GM12878 (cell line): Measurements from ENCODE around the gene ASB3. TPM values are rescaled to one million over a fixed set of nuclear protein-coding genes. Genes with fewer than 3 reads are reported as not detected.

Source experiments
- ATAC-seq: fragments of 200-7000 bp; cut with Tn5 transposase; 3 replicates; pipeline ENCODE4 v1.9.1; 2020; ENCODE audit warnings: mild to moderate bottlenecking, moderate library complexity
- BruUV-seq: library from RNA; stranded (reverse); fragments of 400-500 nt; replicated peaks from 2 replicates; lab custom pipeline; 2021; lab: Mats Ljungman, UMichigan
- CTCF ChIA-PET: fragments of 300-600 bp; sonication (Branson Sonifier 250); formaldehyde crosslinking; extraction: SDS; loops from one replicate; lab custom pipeline; 2021; ENCODE audit warnings: inconsistent platforms; lab: Yijun Ruan, JAX
- POLR2A ChIA-PET: fragments of 350-600 bp; formaldehyde crosslinking; extraction: SDS; loops from one replicate; lab custom pipeline; 2021; ENCODE audit warnings: inconsistent platforms; lab: Charles Lee
- RAD21 ChIA-PET: fragments of 300-600 bp; sonication (Branson Sonifier 250); formaldehyde crosslinking; loops from one replicate; lab custom pipeline; 2023; ENCODE audit warnings: antibody characterized with exemption; ENCODE audit not compliant: unreplicated experiment; lab: Charles Lee
- SMC1A ChIA-PET: fragments of 300-600 bp; sonication (Branson Sonifier 250); formaldehyde crosslinking; loops from one replicate; lab custom pipeline; 2023; ENCODE audit not compliant: unreplicated experiment, uncharacterized antibody; lab: Charles Lee
- DNase-seq: peaks from one replicate; pipeline ENCODE4 v3.0.0-alpha.2; 2011; ENCODE audit warnings: low read depth, low spot score
- FAIRE-seq: peaks from 3 replicates; lab custom pipeline; 2011; peaks lifted over from hg19 to GRCh38; lab: Jason Lieb, UNC
- H2AFZ ChIP-seq: 2 replicates; pipeline ENCODE4 v1.6.0; 2011; ENCODE audit warnings: low read depth, low read length, control low read depth; ENCODE audit not compliant: control insufficient read depth
- H3K27ac ChIP-seq: 2 replicates; pipeline ENCODE4 v1.5.1; 2011; ENCODE audit warnings: control low read depth; ENCODE audit not compliant: control insufficient read depth, insufficient read depth
- H3K27me3 ChIP-seq, 2 experiments: replicated peaks in 1 of 2; 2 replicates each; pipeline versions ENCODE4 v1.6.0 to v1.6.1; 2011; ENCODE audit warnings: low read length in 1 of 2; ENCODE audit not compliant: control insufficient read depth in 2 of 2, insufficient read depth in 2 of 2
- H3K36me3 ChIP-seq, 2 experiments: 2 replicates each; pipeline ENCODE4 v1.5.1; 2011; ENCODE audit warnings: low read length in 1 of 2; ENCODE audit not compliant: control insufficient read depth in 2 of 2, insufficient read depth in 2 of 2
- H3K4me1 ChIP-seq: 2 replicates; pipeline ENCODE4 v1.6.1; 2011; ENCODE audit warnings: mild to moderate bottlenecking, low read length, moderate library complexity, mixed read lengths; ENCODE audit not compliant: control insufficient read depth, insufficient read depth
- H3K4me2 ChIP-seq: 2 replicates; pipeline ENCODE4 v1.6.0; 2011; ENCODE audit warnings: control low read depth; ENCODE audit not compliant: control insufficient read depth, insufficient read depth
- H3K4me3 ChIP-seq: fragments of 200-600 bp; sonication (generic); 2 replicates; pipeline ENCODE4 v1.5.1; 2016
- H3K79me2 ChIP-seq: 2 replicates; pipeline ENCODE4 v1.6.0; 2011; ENCODE audit warnings: low read length; ENCODE audit not compliant: control insufficient read depth, insufficient read depth
- H3K9ac ChIP-seq: 2 replicates; pipeline ENCODE4 v1.8.0; 2011; ENCODE audit warnings: low read length, control low read depth, mixed read lengths; ENCODE audit not compliant: control insufficient read depth, insufficient read depth
- H3K9me3 ChIP-seq: replicated peaks from 3 replicates; pipeline ENCODE4 v1.5.1; 2011; ENCODE audit warnings: mild to moderate bottlenecking, low read length; ENCODE audit not compliant: control insufficient read depth, insufficient read depth
- H4K20me1 ChIP-seq: 2 replicates; pipeline ENCODE4 v1.6.0; 2011; ENCODE audit not compliant: control insufficient read depth, insufficient read depth
- CHD1 ChIP-seq: IDR thresholded peaks from 2 replicates; pipeline ENCODE4 v1.6.1; 2012; ENCODE audit warnings: low read depth, low read length, improper control_type of control experiment
- ETV6 ChIP-seq, 2 experiments: fragments of 450-650 bp in 1 of 2; IDR thresholded peaks in 1 of 2; conservative IDR thresholded peaks in 1 of 2; 2 replicates each; pipeline ENCODE4 v1.6.1; 2014; ENCODE audit warnings: antibody characterized with exemption in 1 of 2, borderline replicate concordance in 1 of 2, low read depth in 1 of 2, mild to moderate bottlenecking in 1 of 2, moderate library complexity in 1 of 2
- HDGF ChIP-seq: fragments of 450-650 bp; IDR thresholded peaks from 2 replicates; pipeline ENCODE4 v1.6.1; 2016; ENCODE audit warnings: antibody characterized with exemption
- HSF1 ChIP-seq: fragments of 150-350 bp; IDR thresholded peaks from 2 replicates; pipeline ENCODE4 v1.6.1; 2014; ENCODE audit warnings: mild to moderate bottlenecking, low read depth, low read length
- NKRF ChIP-seq: fragments of 450-650 bp; conservative IDR thresholded peaks from 2 replicates; pipeline ENCODE4 v1.6.1; 2017; ENCODE audit warnings: mild to moderate bottlenecking, moderate library complexity
- PAX5 ChIP-seq: IDR thresholded peaks from 2 replicates; pipeline ENCODE4 v1.6.1; 2011; ENCODE audit warnings: low read depth, low read length, borderline replicate concordance
- PAX8 ChIP-seq: fragments of 450-650 bp; IDR thresholded peaks from 2 replicates; pipeline ENCODE4 v1.6.1; 2017; ENCODE audit warnings: mild to moderate bottlenecking, moderate library complexity
- PML ChIP-seq: IDR thresholded peaks from 2 replicates; pipeline ENCODE4 v1.6.1; 2012; ENCODE audit warnings: low read length, inconsistent platforms
- RAD21 ChIP-seq: IDR thresholded peaks from 2 replicates; pipeline ENCODE4 v1.6.1; 2011; ENCODE audit warnings: mild to moderate bottlenecking, low read depth, low read length, moderate library complexity; ENCODE audit not compliant: insufficient read depth
- RELB ChIP-seq: fragments of 450-650 bp; IDR thresholded peaks from 2 replicates; pipeline ENCODE4 v1.6.1; 2017; ENCODE audit warnings: low read depth, mild to moderate bottlenecking, moderate library complexity
- REST ChIP-seq: IDR thresholded peaks from 2 replicates; pipeline ENCODE4 v1.6.1; 2012; ENCODE audit warnings: mild to moderate bottlenecking, low read depth, low read length
- YY1 ChIP-seq: IDR thresholded peaks from 2 replicates; pipeline ENCODE4 v1.6.1; 2011; ENCODE audit warnings: low read depth, mild to moderate bottlenecking, low read length
- ZBED1 ChIP-seq: IDR thresholded peaks from 2 replicates; pipeline ENCODE4 v1.6.1; 2016; ENCODE audit warnings: borderline replicate concordance
- ZNF207 ChIP-seq: fragments of 450-650 bp; IDR thresholded peaks from 2 replicates; pipeline ENCODE4 v1.6.1; 2014; ENCODE audit warnings: antibody characterized with exemption, mild to moderate bottlenecking, borderline replicate concordance
- ZNF24 ChIP-seq: fragments of 450-650 bp; IDR thresholded peaks from 2 replicates; pipeline ENCODE4 v1.6.1; 2017; ENCODE audit warnings: antibody characterized with exemption, mild to moderate bottlenecking
- WGBS: methylation state at CpG from one replicate; pipeline ENCODE4 v1.1.6; 2016; ENCODE audit warnings: low lambda C conversion rate; ENCODE audit not compliant: insufficient replicate concordance, insufficient coverage; ENCODE audit errors: missing lambda C conversion rate; 5-methylcytosine and 5-hydroxymethylcytosine counted together
- in situ Hi-C: fragments of 300-500 bp; cut with MboI; formaldehyde crosslinking; loops from 9 replicates; pipeline ENCODE4 v1.14.3; 2018; ENCODE audit warnings: mixed read lengths
- intact Hi-C: fragments of 100-400 bp; cut with micrococcal nuclease; formaldehyde crosslinking; loops from one replicate; pipeline ENCODE4 v1.14.2; 2022; ENCODE audit not compliant: unreplicated experiment
- polyA plus RNA-seq, 11 experiments: library from polyadenylated mRNA; depleted of rRNA in 4 of 11; unstranded in 6 of 11; stranded (reverse) in 5 of 11; fragments of >200 nt; fragmentation: Nextera tagmentation in 4 of 11; fragmentation: Illumina TruSeq in 1 of 11; extraction: Ambion mirVana in 4 of 11; extraction: Trizol in 1 of 11; gene quantifications; 1 replicate in 1 of 11; 2 replicates in 10 of 11; pipeline versions ENCODE4 v1.2.1 to v1.2.3, GENCODE V29; 2011 to 2016; ENCODE audit warnings: inconsistent platforms in 2 of 11, missing spikeins in 2 of 11, low read depth in 1 of 11
- total RNA-seq, 4 experiments: library from RNA; depleted of rRNA in 3 of 4; stranded (reverse); fragments of >200 nt in 3 of 4; fragmentation: Illumina TruSeq in 1 of 4; extraction: Trizol in 1 of 4; gene quantifications; 2 replicates each; pipeline versions ENCODE4 v1.2.1 to v1.2.3, GENCODE V29; 2013 to 2021

The ASB3 gene
- total and polyA plus RNA-seq, 10 of the 15 experiments (the other 5 are each of a cell fraction or from before 2014, with no cell fraction given): 16.4 to 30.9 (median 22.6) TPM

- no peaks in the 10 kb centered on the region for H3K79me2 ChIP-seq
- FAIRE-seq (no peak), ATAC-seq (no peak), DNase-seq (no peak)
- ChIA-PET RAD21 (no interaction called here), SMC1A (interaction anchor here (0.5 kb wide), 1 partner anchor 22 kb away, joined by 5 read pairs; no protein-coding TSS in a partner anchor), POLR2A (no interaction called here), CTCF (no interaction called here)
- in situ Hi-C loops (no loop called here), intact Hi-C loops (no loop called here)
- H3K9ac ChIP-seq: no peak overlapping the region
- H3K9me3 ChIP-seq: no peaks in the 10 kb centered on the region
- H2AFZ ChIP-seq: no peak overlapping the region
- WGBS: 97% methylated on average over 3 of the region's 3 CpGs
- no peak overlapping the region for H3K27ac ChIP-seq
- no TSS peak for BruUV-seq
- TF ChIP-seq NKRF: no peak
- no peak for TF ChIP-seq ETV6 (conservative IDR thresholded peaks at IDR 0.05 in 1 of 2, IDR thresholded peaks at IDR 0.05 in 1 of 2; ENCODE audit: borderline replicate concordance in 1 of 2, low read depth in 1 of 2)
- no peak for TF ChIP-seq PAX5
- no peak for TF ChIP-seq YY1
- no peak for TF ChIP-seq RAD21
- no peak for TF ChIP-seq ZNF207
- no peak for TF ChIP-seq RELB
- TF ChIP-seq CHD1: no peak
- TF ChIP-seq HDGF: no peak
- no peak for TF ChIP-seq HSF1
- TF ChIP-seq PML: no peak
- no peak for TF ChIP-seq PAX8
- no peak for TF ChIP-seq REST
- TF ChIP-seq ZNF24: no peak
- TF ChIP-seq ZBED1: no peak
- H4K20me1 ChIP-seq: no peaks in the 10 kb centered on the region
- peaks cover 0 to 4% of the 10 kb centered on the region in 2 experiments; a peak in 2 of 4 replicates for H3K36me3 ChIP-seq
- H3K4me2 ChIP-seq: no peak overlapping the region
- H3K27me3 ChIP-seq: no peaks in the 10 kb centered on the region
- H3K4me1 ChIP-seq: no peaks in the 10 kb centered on the region
- no peak overlapping the region for H3K4me3 ChIP-seq
Measured at GRCh38 chr2:53811601-53812000, 24.8 kb upstream of the ASB3 start.
